ENCODE measurements around the gene SLC1A2.

- TF ChIP-seq CTCF (conservative IDR thresholded peaks at IDR 0.05; ENCODE audit: low read depth in 2 of 2) (no peak), EZH2 (IDR thresholded peaks at IDR 0.05; ENCODE audit: low read depth, unreplicated experiment) (no peak), REST (IDR thresholded peaks at IDR 0.05; ENCODE audit: unreplicated experiment) (no peak), ZNF462 (CRISPR knock-in tag; IDR thresholded peaks at IDR 0.05) (no peak), EZH2phosphoT487 (IDR thresholded peaks at IDR 0.05; ENCODE audit: unreplicated experiment) (no peak), JUNB (IDR thresholded peaks at IDR 0.05; ENCODE audit: unreplicated experiment) (no peak), NANOG (IDR thresholded peaks at IDR 0.05; ENCODE audit: borderline replicate concordance) (no peak), POLR2AphosphoS5 (IDR thresholded peaks at IDR 0.05; ENCODE audit: low read depth) (no peak)
These were observed 4.6 kb downstream of the SLC1A2 start for GRCh38 chr11:35414776-35415175.

Data from GM23338 (cell line).